ENCODE data around the gene USP11. TPM values are rescaled to one million over a fixed set of nuclear protein-coding genes. Genes with fewer than 3 reads are reported as not detected.
"Not testable (repeated sequence)": the region's sequence is repeated elsewhere in the genome, so short reads cannot be mapped to it uniquely, and the experiment has no call there.

Gene USP11
- polyA plus RNA-seq, 1 donor: 57.6 TPM

DNA sequence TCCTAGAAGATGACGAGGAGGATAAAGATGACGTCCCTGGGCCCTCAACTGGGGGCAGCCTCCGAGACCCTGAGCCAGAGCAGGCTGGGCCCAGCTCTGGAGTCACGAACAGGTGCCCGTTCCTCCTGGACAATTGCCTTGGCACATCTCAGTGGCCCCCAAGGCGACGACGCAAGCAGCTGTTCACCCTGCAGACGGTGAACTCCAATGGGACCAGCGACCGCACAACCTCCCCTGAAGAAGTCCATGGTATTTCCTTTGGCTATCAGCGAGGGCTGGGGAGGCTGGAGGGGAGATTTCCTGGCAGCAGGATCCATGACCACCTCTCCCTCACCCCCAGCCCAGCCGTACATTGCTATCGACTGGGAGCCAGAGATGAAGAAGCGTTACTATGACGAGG is 11.9 kb downstream of the USP11 start:
- H3K36me3 ChIP-seq (ENCODE audit: control insufficient read depth, insufficient read depth, low read length): peaks cover 68% of the 10 kb centered on the region

GRCh38 chrX:47245156-47245555 is 12.3 kb downstream of the USP11 start:
- Histone ChIP-seq H3K4me1 (ENCODE audit: control insufficient read depth, insufficient read depth, low read length) (no peaks in the 10 kb centered on the region), H3K27ac (ENCODE audit: low read length) (no peak overlapping the region), H3K27me3 (ENCODE audit: control insufficient read depth, insufficient read depth, low read length) (no peaks in the 10 kb centered on the region), H3K36me3 (ENCODE audit: control insufficient read depth, insufficient read depth, low read length) (peaks cover 64% of the 10 kb centered on the region), H3K4me3 (ENCODE audit: low read length) (no peak overlapping the region), H3K9me3 (ENCODE audit: control insufficient read depth, low read depth, low read length) (no peaks in the 10 kb centered on the region)
- WGBS (ENCODE audit: insufficient coverage, low lambda C conversion rate): no CpG with 5 or more reads among the region's 10 CpGs
- DNase-seq: no peak

More for the DNA sequence above, 11.9 kb downstream of the USP11 start:
- Histone ChIP-seq H3K27ac (ENCODE audit: low read length) (no peak overlapping the region), H3K27me3 (ENCODE audit: control insufficient read depth, insufficient read depth, low read length) (no peaks in the 10 kb centered on the region), H3K4me3 (ENCODE audit: low read length) (no peak overlapping the region), H3K4me1 (ENCODE audit: control insufficient read depth, insufficient read depth, low read length) (no peaks in the 10 kb centered on the region), H3K9me3 (ENCODE audit: control insufficient read depth, low read depth, low read length) (no peaks in the 10 kb centered on the region)
- no peak for DNase-seq
- no CpG with 5 or more reads among the region's 16 CpGs for WGBS (ENCODE audit: insufficient coverage, low lambda C conversion rate)

DNA sequence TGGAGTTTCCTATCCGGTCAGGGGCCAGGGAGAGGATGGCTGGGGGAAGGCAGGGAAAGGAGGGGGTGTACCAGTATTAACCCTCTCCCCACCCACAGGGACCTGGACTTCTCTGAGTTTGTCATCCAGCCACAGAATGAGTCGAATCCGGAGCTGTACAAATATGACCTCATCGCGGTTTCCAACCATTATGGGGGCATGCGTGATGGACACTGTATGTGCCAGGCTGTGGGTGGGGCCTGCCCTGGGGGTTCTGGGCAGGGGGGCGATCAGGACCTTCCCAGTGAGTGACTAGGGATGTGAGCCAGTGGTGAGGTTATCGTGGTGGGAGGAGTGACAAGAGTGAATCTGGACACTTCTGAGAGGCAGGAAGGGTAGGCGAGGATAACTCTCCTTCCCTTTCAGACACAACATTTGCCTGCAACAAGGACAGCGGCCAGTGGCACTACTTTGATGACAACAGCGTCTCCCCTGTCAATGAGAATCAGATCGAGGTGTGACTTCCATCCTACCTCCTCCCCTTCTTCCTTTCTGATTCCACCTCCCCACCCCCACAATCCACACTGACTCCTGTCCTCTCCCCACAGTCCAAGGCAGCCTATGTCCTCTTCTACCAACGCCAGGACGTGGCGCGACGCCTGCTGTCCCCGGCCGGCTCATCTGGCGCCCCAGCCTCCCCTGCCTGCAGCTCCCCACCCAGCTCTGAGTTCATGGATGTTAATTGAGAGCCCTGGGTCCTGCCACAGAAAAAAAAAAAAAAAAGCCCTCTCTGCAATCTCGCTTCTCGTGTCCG is 14.6 kb downstream of the USP11 start:
- no peaks in the 10 kb centered on the region for H3K4me1 ChIP-seq (ENCODE audit: control insufficient read depth, insufficient read depth, low read length)
- DNase-seq: no peak
- H3K9me3 ChIP-seq (ENCODE audit: control insufficient read depth, low read depth, low read length): no peaks in the 10 kb centered on the region
- no CpG with 5 or more reads among the region's 23 CpGs for WGBS (ENCODE audit: insufficient coverage, low lambda C conversion rate)
- H3K27ac ChIP-seq (ENCODE audit: low read length): no peak overlapping the region
- peaks cover 41% of the 10 kb centered on the region for H3K36me3 ChIP-seq (ENCODE audit: control insufficient read depth, insufficient read depth, low read length)
- H3K27me3 ChIP-seq (ENCODE audit: control insufficient read depth, insufficient read depth, low read length): no peaks in the 10 kb centered on the region
- no peak overlapping the region for H3K4me3 ChIP-seq (ENCODE audit: low read length)

- H3K4me3 ChIP-seq (ENCODE audit: low read length): no peak overlapping the region
- WGBS (ENCODE audit: insufficient coverage, low lambda C conversion rate): no CpG with 5 or more reads among the region's 13 CpGs
- H3K4me1 ChIP-seq (ENCODE audit: control insufficient read depth, insufficient read depth, low read length): no peaks in the 10 kb centered on the region
- H3K36me3 ChIP-seq (ENCODE audit: control insufficient read depth, insufficient read depth, low read length): peaks cover 40% of the 10 kb centered on the region
- no peak overlapping the region for H3K27ac ChIP-seq (ENCODE audit: low read length)
- H3K9me3 ChIP-seq (ENCODE audit: control insufficient read depth, low read depth, low read length): no peaks in the 10 kb centered on the region
- DNase-seq: no peak
- no peaks in the 10 kb centered on the region for H3K27me3 ChIP-seq (ENCODE audit: control insufficient read depth, insufficient read depth, low read length)
These were observed 15.2 kb downstream of the USP11 start for GRCh38 chrX:47247999-47248320.

DNA sequence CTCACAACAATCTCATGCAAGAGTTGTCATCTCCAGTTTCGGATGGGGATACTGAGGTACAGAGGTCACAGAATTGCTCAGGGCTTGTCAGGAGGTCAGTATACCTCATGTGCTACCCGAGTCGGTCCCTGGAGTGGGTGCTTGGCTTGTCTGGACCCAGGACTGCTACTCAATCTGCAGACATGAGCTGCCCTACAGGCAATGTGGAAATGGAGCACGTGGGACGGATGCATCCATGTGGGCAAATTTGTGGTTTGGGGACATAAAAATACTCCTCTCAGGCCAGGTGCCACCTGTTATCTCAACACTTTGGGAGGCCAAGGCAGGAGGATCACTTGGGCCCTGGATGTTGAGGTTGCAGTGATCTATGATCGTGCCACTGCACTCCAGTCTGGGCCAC is 15.8 kb downstream of the USP11 start:
- Histone ChIP-seq H3K36me3 (ENCODE audit: control insufficient read depth, insufficient read depth, low read length) (peaks cover 35% of the 10 kb centered on the region), H3K4me1 (ENCODE audit: control insufficient read depth, insufficient read depth, low read length) (no peaks in the 10 kb centered on the region), H3K27me3 (ENCODE audit: control insufficient read depth, insufficient read depth, low read length) (no peaks in the 10 kb centered on the region), H3K27ac (ENCODE audit: low read length) (no peak overlapping the region), H3K4me3 (ENCODE audit: low read length) (no peak overlapping the region), H3K9me3 (ENCODE audit: control insufficient read depth, low read depth, low read length) (no peaks in the 10 kb centered on the region)
- no CpG with 5 or more reads among the region's 6 CpGs for WGBS (ENCODE audit: insufficient coverage, low lambda C conversion rate)
- no peak for DNase-seq

DNA sequence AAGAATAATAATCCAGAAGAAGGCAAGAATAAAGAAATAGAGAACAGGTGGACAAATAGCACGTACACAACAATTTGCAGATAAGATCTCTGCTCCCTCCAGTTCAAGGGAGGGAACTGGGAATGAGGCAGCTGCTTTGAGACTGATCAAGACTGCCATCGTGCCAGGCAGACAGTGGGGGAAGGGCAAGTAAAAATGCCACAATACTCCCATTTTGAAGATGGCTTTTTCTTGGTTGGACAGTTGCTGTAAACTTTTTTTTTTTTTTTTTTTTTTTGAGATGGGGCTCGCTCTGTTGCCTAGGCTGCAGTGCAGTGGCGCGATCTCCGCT is 17.2 kb downstream of the USP11 start:
- no peak overlapping the region for H3K4me3 ChIP-seq (ENCODE audit: low read length)
- H3K27me3 ChIP-seq (ENCODE audit: control insufficient read depth, insufficient read depth, low read length): no peaks in the 10 kb centered on the region
- H3K9me3 ChIP-seq (ENCODE audit: control insufficient read depth, low read depth, low read length): no peaks in the 10 kb centered on the region
- DNase-seq: no peak
- H3K27ac ChIP-seq (ENCODE audit: low read length): no peak overlapping the region
- WGBS (ENCODE audit: insufficient coverage, low lambda C conversion rate): no CpG with 5 or more reads among the region's 6 CpGs
- peaks cover 23% of the 10 kb centered on the region for H3K36me3 ChIP-seq (ENCODE audit: control insufficient read depth, insufficient read depth, low read length)
- H3K4me1 ChIP-seq (ENCODE audit: control insufficient read depth, insufficient read depth, low read length): no peaks in the 10 kb centered on the region

DNA sequence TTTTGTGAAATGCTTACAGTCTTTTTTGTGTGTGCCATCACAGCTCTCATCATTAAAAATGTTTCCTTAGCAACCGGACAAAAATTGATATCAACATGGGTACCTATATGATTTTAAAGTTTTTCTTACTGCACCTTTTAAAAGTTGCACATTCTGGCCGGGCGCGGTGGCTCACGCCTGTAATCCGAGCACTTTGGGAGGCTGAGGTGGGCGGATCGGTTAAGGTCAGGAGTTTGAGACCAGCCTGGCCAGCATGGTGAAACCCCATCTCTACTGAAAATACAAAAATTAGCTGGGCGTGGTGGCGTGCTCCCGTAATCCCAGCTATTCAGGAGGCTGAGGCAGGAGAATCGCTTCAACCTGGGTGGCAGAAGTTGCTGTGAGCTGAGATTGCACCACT is 24.8 kb downstream of the USP11 start:
- H3K4me1 ChIP-seq (ENCODE audit: control insufficient read depth, insufficient read depth, low read length); H3K9me3 ChIP-seq (ENCODE audit: control insufficient read depth, low read depth, low read length); H3K27ac ChIP-seq (ENCODE audit: low read length); DNase-seq; H3K27me3 ChIP-seq (ENCODE audit: control insufficient read depth, insufficient read depth, low read length); H3K4me3 ChIP-seq (ENCODE audit: low read length); H3K36me3 ChIP-seq (ENCODE audit: control insufficient read depth, insufficient read depth, low read length): not testable (repeated sequence)
- WGBS (ENCODE audit: insufficient coverage, low lambda C conversion rate): no CpG with 5 or more reads among the region's 12 CpGs

- no peaks in the 10 kb centered on the region for H3K9me3 ChIP-seq (ENCODE audit: control insufficient read depth, low read depth, low read length)
- no peaks in the 10 kb centered on the region for H3K4me1 ChIP-seq (ENCODE audit: control insufficient read depth, insufficient read depth, low read length)
- H3K27ac ChIP-seq (ENCODE audit: low read length): no peak overlapping the region
- no peaks in the 10 kb centered on the region for H3K36me3 ChIP-seq (ENCODE audit: control insufficient read depth, insufficient read depth, low read length)
- H3K4me3 ChIP-seq (ENCODE audit: low read length): no peak overlapping the region
- no CpG with 5 or more reads among the region's 7 CpGs for WGBS (ENCODE audit: insufficient coverage, low lambda C conversion rate)
- no peak for DNase-seq
- no peaks in the 10 kb centered on the region for H3K27me3 ChIP-seq (ENCODE audit: control insufficient read depth, insufficient read depth, low read length)
These were observed 31.8 kb downstream of the USP11 start for GRCh38 chrX:47264483-47265173.

DNA sequence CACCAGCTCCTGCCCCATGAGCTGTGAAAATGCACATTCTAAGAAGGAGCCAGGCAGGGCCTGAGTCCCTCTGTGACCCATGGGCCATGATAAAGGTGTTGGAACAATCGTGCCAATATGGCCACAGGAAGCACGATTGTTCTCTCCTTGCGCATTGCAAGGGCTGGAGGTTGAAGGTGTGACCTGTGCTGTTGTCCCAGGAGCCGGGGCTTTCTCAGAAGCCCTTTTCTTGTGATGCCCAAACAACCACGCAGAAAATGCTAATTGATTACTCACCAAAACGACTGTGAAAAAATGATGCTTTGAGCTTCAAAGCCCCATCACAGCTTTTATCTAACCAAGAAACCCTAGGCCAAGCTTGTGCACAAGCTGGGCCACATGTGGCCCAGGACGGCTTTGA is 33.8 kb downstream of the USP11 start:
- Histone ChIP-seq H3K27me3 (ENCODE audit: control insufficient read depth, insufficient read depth, low read length) (no peaks in the 10 kb centered on the region), H3K27ac (ENCODE audit: low read length) (no peak overlapping the region), H3K4me3 (ENCODE audit: low read length) (no peak overlapping the region), H3K4me1 (ENCODE audit: control insufficient read depth, insufficient read depth, low read length) (no peaks in the 10 kb centered on the region), H3K9me3 (ENCODE audit: control insufficient read depth, low read depth, low read length) (no peaks in the 10 kb centered on the region), H3K36me3 (ENCODE audit: control insufficient read depth, insufficient read depth, low read length) (no peaks in the 10 kb centered on the region)
- no peak for DNase-seq
- WGBS (ENCODE audit: insufficient coverage, low lambda C conversion rate): no CpG with 5 or more reads among the region's 7 CpGs

GRCh38 chrX:47272013-47272408 is 39.2 kb downstream of the USP11 start:
- Histone ChIP-seq H3K36me3 (ENCODE audit: control insufficient read depth, insufficient read depth, low read length) (no peaks in the 10 kb centered on the region), H3K4me1 (ENCODE audit: control insufficient read depth, insufficient read depth, low read length) (no peaks in the 10 kb centered on the region), H3K4me3 (ENCODE audit: low read length) (no peak overlapping the region), H3K27me3 (ENCODE audit: control insufficient read depth, insufficient read depth, low read length) (no peaks in the 10 kb centered on the region), H3K27ac (ENCODE audit: low read length) (no peak overlapping the region), H3K9me3 (ENCODE audit: control insufficient read depth, low read depth, low read length) (no peaks in the 10 kb centered on the region)
- WGBS (ENCODE audit: insufficient coverage, low lambda C conversion rate): no CpG with 5 or more reads among the region's 2 CpGs
- no peak for DNase-seq

All from large intestine (tissue), 3 donors.